HepG2 (cell line): ENCODE measurements around the gene NXT1. TPM values are rescaled to one million over a fixed set of nuclear protein-coding genes. Genes with fewer than 3 reads are reported as not detected.
A peak's percentile ranks its signal among the peaks of the same experiment; 100 is the strongest.

Experiments used
- ARNT2 ChIP-seq: sonication (generic); formaldehyde crosslinking; IDR thresholded peaks from 2 replicates; pipeline ENCODE4 v1.8.0; 2022; ENCODE audit warnings: mild to moderate bottlenecking, low read depth, missing genetic modification reagents, moderate library complexity
- ETV6 ChIP-seq: sonication (generic); formaldehyde crosslinking; conservative IDR thresholded peaks from 2 replicates; pipeline ENCODE4 v1.4.0; 2020; ENCODE audit warnings: missing genetic modification reagents
- IKZF4 ChIP-seq: sonication (generic); formaldehyde crosslinking; IDR thresholded peaks from 2 replicates; pipeline ENCODE4 v1.5.1; 2020; ENCODE audit warnings: borderline replicate concordance, mild to moderate bottlenecking, low read depth, missing genetic modification reagents; ENCODE audit errors: not compliant biosample characterization
- MTA3 ChIP-seq: sonication (generic); formaldehyde crosslinking; IDR thresholded peaks from 2 replicates; pipeline ENCODE4 v1.4.0; 2020; ENCODE audit warnings: missing genetic modification reagents
- PBX2 ChIP-seq: IDR thresholded peaks from 2 replicates; pipeline ENCODE4 v1.6.1; 2016; ENCODE audit warnings: control low read depth
- SETDB1 ChIP-seq: sonication (generic); formaldehyde crosslinking; IDR thresholded peaks from 2 replicates; pipeline ENCODE4 v1.5.1; 2020; ENCODE audit warnings: missing genetic modification reagents, mild to moderate bottlenecking, borderline replicate concordance
- TFE3 ChIP-seq: IDR thresholded peaks from 2 replicates; pipeline ENCODE4 v1.6.1; 2016
- YEATS2 ChIP-seq: sonication (generic); formaldehyde crosslinking; IDR thresholded peaks from 2 replicates; pipeline ENCODE4 v1.4.0; 2020; ENCODE audit warnings: missing genetic modification reagents, borderline replicate concordance
- ZMAT3 ChIP-seq: sonication (generic); formaldehyde crosslinking; conservative IDR thresholded peaks from 2 replicates; pipeline ENCODE4 v1.7.0; 2021; ENCODE audit warnings: missing genetic modification reagents
- ZNF343 ChIP-seq: sonication (generic); formaldehyde crosslinking; IDR thresholded peaks from 2 replicates; pipeline ENCODE4 v1.4.0; 2020; ENCODE audit warnings: mild to moderate bottlenecking, missing genetic modification reagents
- ZNF549 ChIP-seq: sonication (generic); formaldehyde crosslinking; IDR thresholded peaks from 2 replicates; pipeline ENCODE4 v1.5.0; 2020; ENCODE audit warnings: missing genetic modification reagents
- ZNF614 ChIP-seq: IDR thresholded peaks from 2 replicates; pipeline ENCODE4 v1.6.1; 2018; ENCODE audit warnings: missing biosample characterization, missing genetic modification reagents, inconsistent platforms, borderline replicate concordance
- polyA plus RNA-seq, 8 experiments: library from polyadenylated mRNA; depleted of rRNA in 3 of 8; stranded (reverse) in 7 of 8; unstranded in 1 of 8; fragments of >200 nt; fragmentation: Illumina TruSeq in 4 of 8; extraction: Trizol in 4 of 8; gene quantifications; 2 replicates each; pipeline versions ENCODE4 v1.2.1 to v1.2.3, GENCODE V29; 2011 to 2016; ENCODE audit warnings: low read depth in 4 of 8, missing spikeins in 1 of 8, mixed read lengths in 1 of 8; ENCODE audit not compliant: insufficient read depth in 1 of 8
- total RNA-seq, 5 experiments: library from RNA; depleted of rRNA; stranded (reverse); fragments of >200 nt; fragmentation: Illumina TruSeq; extraction: Trizol; gene quantifications; 2 replicates each; pipeline ENCODE4 v1.2.3, GENCODE V29; 2016; ENCODE audit warnings: low read depth in 1 of 5
- TF ChIP-seq, protein P1 (sequence below): sonication (generic); formaldehyde crosslinking; IDR thresholded peaks from 2 replicates; pipeline ENCODE4 v1.4.0; 2020; ENCODE audit warnings: missing genetic modification reagents, mild to moderate bottlenecking, borderline replicate concordance
- TF ChIP-seq, protein P2 (sequence below): sonication (generic); formaldehyde crosslinking; IDR thresholded peaks from 2 replicates; pipeline ENCODE4 v1.4.0; 2020; ENCODE audit warnings: missing genetic modification reagents
- TF ChIP-seq, protein P3 (sequence below): sonication (generic); formaldehyde crosslinking; IDR thresholded peaks from 2 replicates; pipeline ENCODE4 v1.9.0; 2021; ENCODE audit warnings: missing genetic modification reagents, borderline replicate concordance

Gene NXT1
- total and polyA plus RNA-seq, 2 of the 13 experiments (the other 11 are each of a cell fraction or from before 2014, with no cell fraction given): 35.6 to 65.9 TPM

DNA sequence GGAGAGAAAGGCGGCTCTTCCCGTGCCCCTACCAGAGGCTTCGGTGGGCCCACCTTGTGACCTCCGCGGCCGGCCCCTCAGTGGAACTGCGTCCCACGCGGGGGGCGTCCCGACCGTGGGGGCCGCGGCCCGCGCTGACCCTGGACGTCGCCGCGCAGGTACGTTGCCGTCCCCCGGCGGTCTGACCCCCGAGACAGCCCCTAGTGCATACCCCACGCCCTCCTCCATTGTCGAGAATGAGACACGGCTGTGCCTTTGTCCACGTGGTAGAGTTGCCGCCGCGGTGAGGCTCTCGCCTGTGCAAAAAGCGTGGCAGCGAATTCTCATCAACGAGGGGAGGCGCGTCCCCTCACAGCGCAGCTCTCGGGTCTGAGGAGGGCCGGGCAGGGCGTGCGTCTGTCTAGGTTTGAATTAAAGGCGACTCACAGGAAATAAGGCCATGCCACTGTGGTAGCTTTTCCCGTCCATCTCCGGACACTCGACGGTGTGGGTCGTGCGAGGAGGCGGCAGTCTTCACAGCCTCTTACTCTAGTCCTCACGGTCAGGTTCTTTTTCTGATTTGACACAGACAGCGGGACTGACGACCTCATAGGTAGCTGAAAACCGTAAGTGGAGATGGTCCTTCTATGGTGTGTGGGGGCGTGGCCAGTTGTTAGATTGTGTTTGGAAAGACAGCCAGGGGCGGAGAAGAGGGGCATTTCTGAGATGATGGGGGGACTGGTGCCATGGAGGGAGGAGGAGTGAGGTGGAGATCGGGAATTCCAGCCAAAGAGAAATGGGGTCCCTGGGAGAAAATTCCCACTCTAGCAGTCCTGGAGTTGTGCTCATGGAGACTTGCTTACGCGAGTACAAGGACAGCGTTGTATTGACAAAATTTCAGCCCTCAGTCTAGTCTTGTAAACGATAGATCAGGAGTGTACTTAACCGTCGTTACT is 580 bp downstream of the NXT1 start (continued):
- TF ChIP-seq, protein P1, sequence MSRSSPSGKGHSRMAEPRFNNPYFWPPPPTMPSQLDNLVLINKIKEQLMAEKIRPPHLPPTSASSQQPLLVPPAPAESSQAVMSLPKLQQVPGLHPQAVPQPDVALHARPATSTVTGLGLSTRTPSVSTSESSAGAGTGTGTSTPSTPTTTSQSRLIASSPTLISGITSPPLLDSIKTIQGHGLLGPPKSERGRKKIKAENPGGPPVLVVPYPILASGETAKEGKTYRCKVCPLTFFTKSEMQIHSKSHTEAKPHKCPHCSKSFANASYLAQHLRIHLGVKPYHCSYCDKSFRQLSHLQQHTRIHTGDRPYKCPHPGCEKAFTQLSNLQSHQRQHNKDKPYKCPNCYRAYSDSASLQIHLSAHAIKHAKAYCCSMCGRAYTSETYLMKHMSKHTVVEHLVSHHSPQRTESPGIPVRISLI (CRISPR knock-in tag): no peak
- no peak for TF ChIP-seq ZNF549
- TF ChIP-seq, protein P2, sequence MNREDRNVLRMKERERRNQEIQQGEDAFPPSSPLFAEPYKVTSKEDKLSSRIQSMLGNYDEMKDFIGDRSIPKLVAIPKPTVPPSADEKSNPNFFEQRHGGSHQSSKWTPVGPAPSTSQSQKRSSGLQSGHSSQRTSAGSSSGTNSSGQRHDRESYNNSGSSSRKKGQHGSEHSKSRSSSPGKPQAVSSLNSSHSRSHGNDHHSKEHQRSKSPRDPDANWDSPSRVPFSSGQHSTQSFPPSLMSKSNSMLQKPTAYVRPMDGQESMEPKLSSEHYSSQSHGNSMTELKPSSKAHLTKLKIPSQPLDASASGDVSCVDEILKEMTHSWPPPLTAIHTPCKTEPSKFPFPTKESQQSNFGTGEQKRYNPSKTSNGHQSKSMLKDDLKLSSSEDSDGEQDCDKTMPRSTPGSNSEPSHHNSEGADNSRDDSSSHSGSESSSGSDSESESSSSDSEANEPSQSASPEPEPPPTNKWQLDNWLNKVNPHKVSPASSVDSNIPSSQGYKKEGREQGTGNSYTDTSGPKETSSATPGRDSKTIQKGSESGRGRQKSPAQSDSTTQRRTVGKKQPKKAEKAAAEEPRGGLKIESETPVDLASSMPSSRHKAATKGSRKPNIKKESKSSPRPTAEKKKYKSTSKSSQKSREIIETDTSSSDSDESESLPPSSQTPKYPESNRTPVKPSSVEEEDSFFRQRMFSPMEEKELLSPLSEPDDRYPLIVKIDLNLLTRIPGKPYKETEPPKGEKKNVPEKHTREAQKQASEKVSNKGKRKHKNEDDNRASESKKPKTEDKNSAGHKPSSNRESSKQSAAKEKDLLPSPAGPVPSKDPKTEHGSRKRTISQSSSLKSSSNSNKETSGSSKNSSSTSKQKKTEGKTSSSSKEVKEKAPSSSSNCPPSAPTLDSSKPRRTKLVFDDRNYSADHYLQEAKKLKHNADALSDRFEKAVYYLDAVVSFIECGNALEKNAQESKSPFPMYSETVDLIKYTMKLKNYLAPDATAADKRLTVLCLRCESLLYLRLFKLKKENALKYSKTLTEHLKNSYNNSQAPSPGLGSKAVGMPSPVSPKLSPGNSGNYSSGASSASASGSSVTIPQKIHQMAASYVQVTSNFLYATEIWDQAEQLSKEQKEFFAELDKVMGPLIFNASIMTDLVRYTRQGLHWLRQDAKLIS (CRISPR knock-in tag): peak; percentile 64; the same call in 1 of the 2 replicates
- TF ChIP-seq ZMAT3 (CRISPR knock-in tag): no peak
- no peak for TF ChIP-seq MTA3 (CRISPR knock-in tag)
- no peak; the same call in 1 of the 2 replicates for TF ChIP-seq YEATS2 (CRISPR knock-in tag)
- TF ChIP-seq ZNF614: no peak
- no peak; the same call in none of the 2 replicates for TF ChIP-seq ARNT2 (CRISPR knock-in tag)
- TF ChIP-seq SETDB1 (CRISPR knock-in tag): no peak; the same call in 1 of the 2 replicates
- TF ChIP-seq TFE3 (CRISPR knock-in tag): no peak
- TF ChIP-seq, protein P3, sequence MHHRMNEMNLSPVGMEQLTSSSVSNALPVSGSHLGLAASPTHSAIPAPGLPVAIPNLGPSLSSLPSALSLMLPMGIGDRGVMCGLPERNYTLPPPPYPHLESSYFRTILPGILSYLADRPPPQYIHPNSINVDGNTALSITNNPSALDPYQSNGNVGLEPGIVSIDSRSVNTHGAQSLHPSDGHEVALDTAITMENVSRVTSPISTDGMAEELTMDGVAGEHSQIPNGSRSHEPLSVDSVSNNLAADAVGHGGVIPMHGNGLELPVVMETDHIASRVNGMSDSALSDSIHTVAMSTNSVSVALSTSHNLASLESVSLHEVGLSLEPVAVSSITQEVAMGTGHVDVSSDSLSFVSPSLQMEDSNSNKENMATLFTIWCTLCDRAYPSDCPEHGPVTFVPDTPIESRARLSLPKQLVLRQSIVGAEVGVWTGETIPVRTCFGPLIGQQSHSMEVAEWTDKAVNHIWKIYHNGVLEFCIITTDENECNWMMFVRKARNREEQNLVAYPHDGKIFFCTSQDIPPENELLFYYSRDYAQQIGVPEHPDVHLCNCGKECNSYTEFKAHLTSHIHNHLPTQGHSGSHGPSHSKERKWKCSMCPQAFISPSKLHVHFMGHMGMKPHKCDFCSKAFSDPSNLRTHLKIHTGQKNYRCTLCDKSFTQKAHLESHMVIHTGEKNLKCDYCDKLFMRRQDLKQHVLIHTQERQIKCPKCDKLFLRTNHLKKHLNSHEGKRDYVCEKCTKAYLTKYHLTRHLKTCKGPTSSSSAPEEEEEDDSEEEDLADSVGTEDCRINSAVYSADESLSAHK: peak; percentile 69; the same call in 1 of the 2 replicates
- 0 out of 2 replicates have a peak, but pooled peaks have one; percentile 5 for TF ChIP-seq ZNF343
- peak; percentile 34; the same call in 1 of the 2 replicates for TF ChIP-seq ETV6 (CRISPR knock-in tag)
- TF ChIP-seq IKZF4: peak; percentile 63
- TF ChIP-seq PBX2: no peak
